Neural progenitor cell (in vitro differentiated cells): ENCODE measurements around the gene RNF111. TPM values are rescaled to one million over a fixed set of nuclear protein-coding genes. Genes with fewer than 3 reads are reported as not detected.

Experiments used
- DNase-seq: peaks from one replicate; pipeline ENCODE4 v3.0.0-alpha.2; 2016; ENCODE audit warnings: low spot score
- H2AFZ ChIP-seq: fragments of 200-600 bp; sonication (generic); replicated peaks from 2 replicates; pipeline ENCODE4 v1.6.1; 2016; ENCODE audit warnings: antibody characterized with exemption
- H3F3A ChIP-seq: fragments of 200-600 bp; sonication (generic); 2 replicates; pipeline ENCODE4 v1.6.1; 2016; ENCODE audit warnings: antibody characterized with exemption, low read depth
- H3K27ac ChIP-seq: fragments of 200-600 bp; sonication (generic); 2 replicates; pipeline ENCODE4 v1.5.1; 2016; ENCODE audit warnings: mild to moderate bottlenecking
- H3K27me3 ChIP-seq: fragments of 200-600 bp; sonication (generic); 2 replicates; pipeline ENCODE4 v1.6.1; 2016; ENCODE audit warnings: mild to moderate bottlenecking, moderate library complexity
- H3K36me3 ChIP-seq: fragments of 200-600 bp; sonication (generic); 2 replicates; pipeline ENCODE4 v1.5.1; 2016
- H3K4me1 ChIP-seq: fragments of 200-600 bp; sonication (generic); 2 replicates; pipeline ENCODE4 v1.6.1; 2016; ENCODE audit warnings: mixed run types
- H3K4me2 ChIP-seq: fragments of 200-600 bp; sonication (generic); 2 replicates; pipeline ENCODE4 v1.6.1; 2016
- H3K4me3 ChIP-seq: fragments of 200-600 bp; sonication (generic); 2 replicates; pipeline ENCODE4 v1.5.1; 2016
- H3K79me2 ChIP-seq: fragments of 200-600 bp; sonication (generic); 2 replicates; pipeline ENCODE4 v1.6.1; 2016; ENCODE audit warnings: low read depth
- H3K9ac ChIP-seq: fragments of 200-600 bp; sonication (generic); 2 replicates; pipeline ENCODE4 v1.6.1; 2016
- H3K9me3 ChIP-seq: fragments of 200-600 bp; sonication (generic); 2 replicates; pipeline ENCODE4 v1.5.1; 2016; ENCODE audit warnings: low read depth
- H4K20me1 ChIP-seq: fragments of 200-600 bp; sonication (generic); 2 replicates; pipeline ENCODE4 v1.6.1; 2016; ENCODE audit warnings: low read depth
- H3K27ac Mint-ChIP-seq: 3 replicates; pipeline ENCODE4 v1.8.0; 2021; ENCODE audit warnings: mixed read lengths
- H3K27me3 Mint-ChIP-seq: 2 replicates; pipeline ENCODE4 v1.8.0; 2022; ENCODE audit warnings: low read depth, mild to moderate bottlenecking, inconsistent platforms, moderate library complexity, mixed read lengths; ENCODE audit not compliant: insufficient read depth
- H3K36me3 Mint-ChIP-seq: 3 replicates; pipeline ENCODE4 v1.8.0; 2021; ENCODE audit warnings: mixed read lengths
- H3K4me1 Mint-ChIP-seq: 3 replicates; pipeline ENCODE4 v1.8.0; 2021; ENCODE audit warnings: mixed read lengths
- H3K4me3 Mint-ChIP-seq: 3 replicates; pipeline ENCODE4 v1.8.0; 2021; ENCODE audit warnings: mild to moderate bottlenecking, moderate library complexity, mixed read lengths
- H3K9me3 Mint-ChIP-seq: 3 replicates; pipeline ENCODE4 v1.8.0; 2020; ENCODE audit warnings: mixed read lengths
- CTCF ChIP-seq: fragments of 200-600 bp; sonication (generic); IDR thresholded peaks from 2 replicates; pipeline ENCODE4 v1.5.1; 2017; ENCODE audit warnings: antibody characterized with exemption, mild to moderate bottlenecking
- EZH2 ChIP-seq: fragments of 200-600 bp; sonication (generic); IDR thresholded peaks from 2 replicates; pipeline ENCODE4 v1.6.1; 2017; ENCODE audit warnings: antibody characterized with exemption, mild to moderate bottlenecking, moderate library complexity
- EZH2phosphoT487 ChIP-seq: fragments of 200-600 bp; sonication (generic); IDR thresholded peaks from 2 replicates; pipeline ENCODE4 v1.6.1; 2017; ENCODE audit warnings: antibody characterized with exemption
- total RNA-seq: library from RNA; depleted of rRNA; stranded (reverse); fragments of >200 nt; gene quantifications from 2 replicates; pipeline ENCODE4 v1.2.3, GENCODE V29; 2015; ENCODE audit warnings: low replicate concordance

The RNF111 gene
- total RNA-seq, 1 donor from 2014 or later, result 32.3 TPM

- no peaks in the 10 kb centered on the region for H3F3A ChIP-seq
- peaks cover 6% of the 10 kb centered on the region for H3K9me3 Mint-ChIP-seq
- peaks cover 87% of the 10 kb centered on the region for H3K79me2 ChIP-seq
- H3K36me3 Mint-ChIP-seq, result peaks cover 39% of the 10 kb centered on the region
- H4K20me1 ChIP-seq, result peaks cover 16% of the 10 kb centered on the region
- H3K4me1 ChIP-seq, result no peaks in the 10 kb centered on the region
- H3K4me1 Mint-ChIP-seq, result no peaks in the 10 kb centered on the region
- no peak overlapping the region for H3K4me2 ChIP-seq
- H3K9me3 ChIP-seq, result no peaks in the 10 kb centered on the region
- no peak for DNase-seq
- H3K4me3 Mint-ChIP-seq, result no peak overlapping the region
- no peak overlapping the region for H3K27ac ChIP-seq
- no peak overlapping the region for H3K27ac Mint-ChIP-seq
- H3K4me3 ChIP-seq, result no peak overlapping the region
- H3K27me3 Mint-ChIP-seq, result no peaks in the 10 kb centered on the region
- no peak overlapping the region for H2AFZ ChIP-seq
- H3K9ac ChIP-seq, result no peak overlapping the region
- no peaks in the 10 kb centered on the region for H3K27me3 ChIP-seq
- TF ChIP-seq EZH2phosphoT487, result no peak
- no peak for TF ChIP-seq CTCF
- no peak for TF ChIP-seq EZH2
- H3K36me3 ChIP-seq, result peaks cover 5% of the 10 kb centered on the region
Measured at GRCh38 chr15:59039225-59039624, 51.8 kb downstream of the RNF111 start.

- Histone ChIP-seq H3K4me3 (no peak overlapping the region), H3K27ac (no peak overlapping the region), H3K79me2 (peaks cover 87% of the 10 kb centered on the region), H4K20me1 (peaks cover 18% of the 10 kb centered on the region), H3K27me3 (no peaks in the 10 kb centered on the region), H3K4me2 (no peak overlapping the region), H3K36me3 (no peaks in the 10 kb centered on the region), H3K9ac (no peak overlapping the region), H2AFZ (no peak overlapping the region), H3K4me1 (no peaks in the 10 kb centered on the region), H3F3A (no peaks in the 10 kb centered on the region), H3K9me3 (no peaks in the 10 kb centered on the region)
- Mint-ChIP-seq H3K36me3 (peaks cover 21% of the 10 kb centered on the region), H3K9me3 (no peaks in the 10 kb centered on the region), H3K27me3 (no peaks in the 10 kb centered on the region), H3K4me3 (no peak overlapping the region), H3K27ac (no peak overlapping the region), H3K4me1 (no peaks in the 10 kb centered on the region)
- no peak for TF ChIP-seq CTCF
- no peak for DNase-seq
Measured at GRCh38 chr15:59042041-59042440, 54.6 kb downstream of the RNF111 start.

- TF ChIP-seq EZH2phosphoT487, result no peak
- TF ChIP-seq EZH2, result no peak
- no peak for TF ChIP-seq CTCF
- no peak overlapping the region for H3K4me3 Mint-ChIP-seq
- H3K4me3 ChIP-seq, result no peak overlapping the region
- no peaks in the 10 kb centered on the region for H3K4me1 ChIP-seq
- no peaks in the 10 kb centered on the region for H3K9me3 Mint-ChIP-seq
- peaks cover 69% of the 10 kb centered on the region for H3K79me2 ChIP-seq
- no peaks in the 10 kb centered on the region for H3K27me3 Mint-ChIP-seq
- no peaks in the 10 kb centered on the region for H3K9me3 ChIP-seq
- peaks cover 6% of the 10 kb centered on the region for H4K20me1 ChIP-seq
- no peaks in the 10 kb centered on the region for H3K4me1 Mint-ChIP-seq
- peaks cover 17% of the 10 kb centered on the region for H3K36me3 Mint-ChIP-seq
- H3K27ac Mint-ChIP-seq, result no peak overlapping the region
- H3K4me2 ChIP-seq, result no peak overlapping the region
- H3K27ac ChIP-seq, result no peak overlapping the region
- no peaks in the 10 kb centered on the region for H3K27me3 ChIP-seq
- no peak for DNase-seq
- peaks cover 11% of the 10 kb centered on the region for H3K36me3 ChIP-seq
- H2AFZ ChIP-seq, result no peak overlapping the region
- no peaks in the 10 kb centered on the region for H3F3A ChIP-seq
- H3K9ac ChIP-seq, result no peak overlapping the region
Measured at GRCh38 chr15:59048897-59049296, 61.4 kb downstream of the RNF111 start.
